Astrocyte (in vitro differentiated cells and primary cell): ENCODE results near the gene AHSA1. TPM values are rescaled to one million over a fixed set of nuclear protein-coding genes. Genes with fewer than 3 reads are reported as not detected.

Source experiments
- DNase-seq: peaks from one replicate; pipeline ENCODE4 v3.0.0-alpha.2; 2010; ENCODE audit warnings: low read depth
- FAIRE-seq: peaks from 2 replicates; lab custom pipeline; 2011; peaks lifted over from hg19 to GRCh38; lab: Jason Lieb, UNC
- H2AFZ ChIP-seq: 2 replicates; pipeline ENCODE4 v1.6.0; 2012; ENCODE audit warnings: low read depth, low read length, inconsistent platforms
- H3K27ac ChIP-seq: 2 replicates; pipeline ENCODE4 v1.5.1; 2011; ENCODE audit warnings: low read depth, low read length, inconsistent platforms
- H3K27me3 ChIP-seq: 2 replicates; pipeline ENCODE4 v1.6.0; 2011; ENCODE audit warnings: low read length, inconsistent platforms; ENCODE audit not compliant: insufficient read depth
- H3K36me3 ChIP-seq: 2 replicates; pipeline ENCODE4 v1.5.1; 2011; ENCODE audit warnings: low read length, inconsistent platforms; ENCODE audit not compliant: insufficient read depth
- H3K4me1 ChIP-seq: 2 replicates; pipeline ENCODE4 v1.5.1; 2011; ENCODE audit warnings: low read length, inconsistent platforms; ENCODE audit not compliant: insufficient read depth
- H3K4me2 ChIP-seq: 2 replicates; pipeline ENCODE4 v1.6.0; 2012; ENCODE audit warnings: low read length, inconsistent platforms
- H3K4me3 ChIP-seq: 2 replicates; pipeline ENCODE4 v1.5.1; 2011; ENCODE audit warnings: low read depth, mild to moderate bottlenecking, low read length, inconsistent platforms; ENCODE audit not compliant: insufficient read depth
- H3K79me2 ChIP-seq: 2 replicates; pipeline ENCODE4 v1.6.0; 2012; ENCODE audit warnings: mild to moderate bottlenecking, low read length, inconsistent platforms; ENCODE audit not compliant: insufficient read depth
- H3K9ac ChIP-seq: 2 replicates; pipeline ENCODE4 v1.6.0; 2012; ENCODE audit warnings: mild to moderate bottlenecking, low read length, inconsistent platforms
- H3K9me3 ChIP-seq: 2 replicates; pipeline ENCODE4 v1.5.1; 2012; ENCODE audit warnings: low read depth, mild to moderate bottlenecking, low read length, inconsistent platforms; ENCODE audit not compliant: insufficient read depth
- H4K20me1 ChIP-seq: 2 replicates; pipeline ENCODE4 v1.6.0; 2012; ENCODE audit warnings: low read length, inconsistent platforms; ENCODE audit not compliant: insufficient read depth
- H3K27ac Mint-ChIP-seq: one replicate; pipeline ENCODE4 v1.8.0; 2021; ENCODE audit warnings: mild to moderate bottlenecking, mixed read lengths; ENCODE audit not compliant: unreplicated experiment
- H3K27me3 Mint-ChIP-seq: one replicate; pipeline ENCODE4 v1.8.0; 2021; ENCODE audit warnings: low read depth, mixed read lengths; ENCODE audit not compliant: unreplicated experiment
- H3K36me3 Mint-ChIP-seq: one replicate; pipeline ENCODE4 v1.8.0; 2021; ENCODE audit warnings: low read depth, mixed read lengths; ENCODE audit not compliant: unreplicated experiment
- H3K4me1 Mint-ChIP-seq: one replicate; pipeline ENCODE4 v1.8.0; 2021; ENCODE audit warnings: low read depth, mixed read lengths; ENCODE audit not compliant: unreplicated experiment
- H3K4me3 Mint-ChIP-seq: one replicate; pipeline ENCODE4 v1.8.0; 2021; ENCODE audit warnings: mild to moderate bottlenecking, moderate library complexity, mixed read lengths; ENCODE audit not compliant: unreplicated experiment
- H3K9me3 Mint-ChIP-seq: one replicate; pipeline ENCODE4 v1.8.0; 2021; ENCODE audit warnings: mild to moderate bottlenecking, mixed read lengths; ENCODE audit not compliant: unreplicated experiment
- EZH2 ChIP-seq: IDR thresholded peaks from 2 replicates; pipeline ENCODE4 v1.6.1; 2012; ENCODE audit warnings: mild to moderate bottlenecking, low read length, inconsistent platforms; ENCODE audit not compliant: insufficient read depth
- total RNA-seq: library from RNA; stranded (reverse); gene quantifications from 2 replicates; pipeline ENCODE4 v1.2.1, GENCODE V29; 2021
- TF ChIP-seq, protein P1 (sequence below): IDR thresholded peaks from 2 replicates; pipeline ENCODE4 v1.5.1; 2011; ENCODE audit warnings: low read depth, mild to moderate bottlenecking, inconsistent platforms, low read length, moderate library complexity; ENCODE audit not compliant: insufficient read depth

Gene AHSA1
- total RNA-seq, 1 donor from 2014 or later = 157 TPM

- peaks cover 32% of the 10 kb centered on the region for H3K36me3 Mint-ChIP-seq
- FAIRE-seq = no peak
Measured at GRCh38 chr14:77438596-77438995, 19.3 kb upstream of the AHSA1 start.

GRCh38 chr14:77439861-77440260 lies 18.0 kb upstream of the AHSA1 start:
- Histone ChIP-seq H3K4me2 (no peak overlapping the region), H4K20me1 (no peaks in the 10 kb centered on the region), H3K4me3 (no peak overlapping the region), H3K9me3 (no peaks in the 10 kb centered on the region), H3K9ac (no peak overlapping the region), H3K4me1 (no peaks in the 10 kb centered on the region), H3K27me3 (no peaks in the 10 kb centered on the region), H3K36me3 (peaks cover 34% of the 10 kb centered on the region), H2AFZ (no peak overlapping the region), H3K27ac (no peak overlapping the region), H3K79me2 (no peaks in the 10 kb centered on the region)
- no peaks in the 10 kb centered on the region for H3K27me3 Mint-ChIP-seq
- DNase-seq = no peak
- H3K4me3 Mint-ChIP-seq = no peak overlapping the region
- FAIRE-seq = no peak
- no peaks in the 10 kb centered on the region for H3K9me3 Mint-ChIP-seq
- H3K36me3 Mint-ChIP-seq = peaks cover 30% of the 10 kb centered on the region
- peaks cover 8% of the 10 kb centered on the region for H3K4me1 Mint-ChIP-seq
- TF ChIP-seq, protein P1, sequence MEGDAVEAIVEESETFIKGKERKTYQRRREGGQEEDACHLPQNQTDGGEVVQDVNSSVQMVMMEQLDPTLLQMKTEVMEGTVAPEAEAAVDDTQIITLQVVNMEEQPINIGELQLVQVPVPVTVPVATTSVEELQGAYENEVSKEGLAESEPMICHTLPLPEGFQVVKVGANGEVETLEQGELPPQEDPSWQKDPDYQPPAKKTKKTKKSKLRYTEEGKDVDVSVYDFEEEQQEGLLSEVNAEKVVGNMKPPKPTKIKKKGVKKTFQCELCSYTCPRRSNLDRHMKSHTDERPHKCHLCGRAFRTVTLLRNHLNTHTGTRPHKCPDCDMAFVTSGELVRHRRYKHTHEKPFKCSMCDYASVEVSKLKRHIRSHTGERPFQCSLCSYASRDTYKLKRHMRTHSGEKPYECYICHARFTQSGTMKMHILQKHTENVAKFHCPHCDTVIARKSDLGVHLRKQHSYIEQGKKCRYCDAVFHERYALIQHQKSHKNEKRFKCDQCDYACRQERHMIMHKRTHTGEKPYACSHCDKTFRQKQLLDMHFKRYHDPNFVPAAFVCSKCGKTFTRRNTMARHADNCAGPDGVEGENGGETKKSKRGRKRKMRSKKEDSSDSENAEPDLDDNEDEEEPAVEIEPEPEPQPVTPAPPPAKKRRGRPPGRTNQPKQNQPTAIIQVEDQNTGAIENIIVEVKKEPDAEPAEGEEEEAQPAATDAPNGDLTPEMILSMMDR = no peak
- no peak for TF ChIP-seq EZH2
- H3K27ac Mint-ChIP-seq = no peak overlapping the region

More at GRCh38 chr14:77438596-77438995, 19.3 kb upstream of the AHSA1 start:
- H3K27ac Mint-ChIP-seq = no peak overlapping the region
- Histone ChIP-seq H3K4me1 (no peaks in the 10 kb centered on the region), H2AFZ (no peak overlapping the region), H3K36me3 (peaks cover 38% of the 10 kb centered on the region), H3K9me3 (no peaks in the 10 kb centered on the region), H3K9ac (no peak overlapping the region), H3K4me2 (no peak overlapping the region), H3K27ac (no peak overlapping the region), H4K20me1 (no peaks in the 10 kb centered on the region), H3K27me3 (no peaks in the 10 kb centered on the region), H3K4me3 (no peak overlapping the region), H3K79me2 (no peaks in the 10 kb centered on the region)
- H3K4me3 Mint-ChIP-seq = no peak overlapping the region
- no peak for DNase-seq
- H3K9me3 Mint-ChIP-seq = no peaks in the 10 kb centered on the region
- peaks cover 8% of the 10 kb centered on the region for H3K4me1 Mint-ChIP-seq
- no peak for TF ChIP-seq EZH2
- TF ChIP-seq, protein P1 = no peak
- no peaks in the 10 kb centered on the region for H3K27me3 Mint-ChIP-seq

- Histone ChIP-seq H4K20me1 (no peaks in the 10 kb centered on the region), H3K4me3 (no peak overlapping the region), H3K36me3 (peaks cover 26% of the 10 kb centered on the region), H3K27me3 (no peaks in the 10 kb centered on the region), H3K79me2 (no peaks in the 10 kb centered on the region), H3K4me2 (no peak overlapping the region), H3K9me3 (no peaks in the 10 kb centered on the region), H2AFZ (no peak overlapping the region), H3K9ac (no peak overlapping the region), H3K4me1 (no peaks in the 10 kb centered on the region), H3K27ac (no peak overlapping the region)
- no peaks in the 10 kb centered on the region for H3K9me3 Mint-ChIP-seq
- H3K36me3 Mint-ChIP-seq = peaks cover 21% of the 10 kb centered on the region
- no peak for DNase-seq
- no peak overlapping the region for H3K27ac Mint-ChIP-seq
- no peaks in the 10 kb centered on the region for H3K27me3 Mint-ChIP-seq
- no peak overlapping the region for H3K4me3 Mint-ChIP-seq
- no peaks in the 10 kb centered on the region for H3K4me1 Mint-ChIP-seq
- TF ChIP-seq EZH2 = no peak
- TF ChIP-seq, protein P1 = no peak
- FAIRE-seq = no peak
Measured at GRCh38 chr14:77442196-77442595, 15.7 kb upstream of the AHSA1 start.
